Breast epithelium (tissue), 3 donors: ENCODE measurements around the gene SHB.

Source experiments
- CTCF ChIP-seq, 3 donors: fragments of 450-650 bp; IDR thresholded peaks; one replicate each; pipeline ENCODE4 v1.5.1; 2016 to 2017; ENCODE audit warnings: antibody characterized with exemption in 3 of 3, mild to moderate bottlenecking in 3 of 3, moderate library complexity in 3 of 3
- POLR2A ChIP-seq: fragments of 450-650 bp; IDR thresholded peaks from one replicate; pipeline ENCODE4 v1.6.1; 2016; ENCODE audit warnings: antibody characterized with exemption, mild to moderate bottlenecking, moderate library complexity
- POLR2AphosphoS5 ChIP-seq, 3 donors: sonication (generic); formaldehyde crosslinking; IDR thresholded peaks; one replicate each; pipeline ENCODE4 v1.6.1; 2017; ENCODE audit warnings: antibody characterized with exemption in 3 of 3

- no peak for TF ChIP-seq CTCF (IDR thresholded peaks at IDR 0.05)
- TF ChIP-seq POLR2A = no peak
- no peak for TF ChIP-seq POLR2AphosphoS5 (IDR thresholded peaks at IDR 0.05)
These were observed 49.9 kb downstream of the SHB start for GRCh38 chr9:38018958-38019602.
